Measurements from ENCODE around the gene LRPPRC. TPM values are rescaled to one million over a fixed set of nuclear protein-coding genes. Genes with fewer than 3 reads are reported as not detected.

Gene LRPPRC
- total and polyA plus RNA-seq, 2 experiments from 2014 or later: 163 to 200 TPM

DNA sequence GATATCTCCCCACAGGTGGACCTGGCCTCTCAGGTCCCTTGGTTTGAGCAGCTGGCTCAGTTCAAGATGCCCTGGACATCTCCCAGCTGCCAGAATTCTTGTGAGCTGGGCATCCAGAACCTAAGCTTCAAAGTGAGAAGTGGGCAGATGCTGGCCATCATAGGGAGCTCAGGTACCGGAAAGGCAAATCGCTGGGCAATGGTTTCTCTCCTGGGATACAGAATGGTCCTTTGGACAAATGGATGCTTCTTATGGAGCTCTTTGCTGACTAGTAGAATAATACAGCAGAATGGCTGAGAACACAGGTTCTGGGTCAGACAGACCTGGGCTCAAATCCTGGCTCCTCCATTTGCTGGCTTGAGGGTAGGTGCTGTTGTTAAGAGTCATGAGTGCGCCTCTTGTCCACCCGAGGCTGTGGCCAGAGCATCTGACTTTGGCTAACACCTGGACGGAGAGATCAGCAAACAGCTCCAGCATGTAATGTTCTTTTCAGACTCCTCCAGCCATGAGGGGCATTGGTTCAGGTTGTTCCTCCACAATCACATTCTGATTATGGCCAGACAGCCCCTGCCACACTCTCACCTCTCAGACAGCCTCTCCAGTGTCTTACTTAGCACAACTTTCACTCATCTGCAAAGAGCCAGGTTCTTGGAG is 149.5 kb downstream of the LRPPRC start:
- Histone ChIP-seq H3K79me2 (replicated peaks; ENCODE audit: insufficient read depth) (no peaks in the 10 kb centered on the region), H4K20me1 (replicated peaks; ENCODE audit: insufficient read depth) (no peaks in the 10 kb centered on the region), H3F3A (replicated peaks; ENCODE audit: low read depth) (no peaks in the 10 kb centered on the region), H3K4me1 (ENCODE audit: insufficient read depth) (no peaks in the 10 kb centered on the region), H3K4me2 (no peak overlapping the region), H3K27me3 (ENCODE audit: insufficient read depth) (no peaks in the 10 kb centered on the region), H2AFZ (no peak overlapping the region), H3K36me3 (ENCODE audit: insufficient read depth) (no peaks in the 10 kb centered on the region), H3K27ac (ENCODE audit: low read depth) (no peak overlapping the region), H3K4me3 (no peak overlapping the region), H3K9me2 (ENCODE audit: insufficient read depth) (0 out of 2 replicates have a peak, but pooled peaks cover 5% of the 10 kb centered on the region)
- no peak for ATAC-seq
- Mint-ChIP-seq H3K9me3 (no peaks in the 10 kb centered on the region), H3K36me3 (ENCODE audit: low read depth) (no peaks in the 10 kb centered on the region), H3K4me1 (no peaks in the 10 kb centered on the region), H3K27me3 (ENCODE audit: insufficient read depth, low read depth, poor library complexity) (peaks cover 4% of the 10 kb centered on the region), H3K27ac (no peak overlapping the region), H3K4me3 (no peak overlapping the region)
- DNase-seq (ENCODE audit: low spot score): no peak
- no peak for TF ChIP-seq STAT1 (IDR thresholded peaks at IDR 0.05; ENCODE audit: unreplicated experiment)

DNA sequence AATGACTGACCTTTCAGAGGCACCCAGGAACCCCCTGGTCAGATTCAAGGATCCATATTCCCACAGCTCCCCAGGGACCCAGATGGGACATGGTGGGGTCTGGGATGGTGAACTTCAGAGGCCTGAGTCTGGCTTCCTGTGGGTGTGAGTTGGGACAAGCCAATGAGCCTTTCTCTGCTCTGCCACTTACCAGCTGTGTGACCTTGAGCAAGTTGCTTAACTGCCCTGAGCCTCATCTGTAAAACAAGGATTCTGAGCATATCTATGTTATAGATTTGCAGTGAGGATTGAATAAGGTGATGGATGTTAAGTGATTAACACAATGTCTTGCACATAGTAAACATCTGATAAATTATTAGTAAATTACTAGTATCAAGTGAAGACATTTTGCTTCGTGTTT is 150.6 kb downstream of the LRPPRC start:
- no peak for ATAC-seq
- Mint-ChIP-seq H3K27me3 (ENCODE audit: insufficient read depth, low read depth, poor library complexity) (peaks cover 4% of the 10 kb centered on the region), H3K9me3 (no peaks in the 10 kb centered on the region), H3K4me1 (peaks cover 9% of the 10 kb centered on the region), H3K36me3 (ENCODE audit: low read depth) (no peaks in the 10 kb centered on the region), H3K4me3 (no peak overlapping the region), H3K27ac (no peak overlapping the region)
- Histone ChIP-seq H3K4me3 (no peak overlapping the region), H3K9me2 (ENCODE audit: insufficient read depth) (0 out of 2 replicates have a peak, but pooled peaks cover 5% of the 10 kb centered on the region), H3K27me3 (ENCODE audit: insufficient read depth) (no peaks in the 10 kb centered on the region), H3F3A (replicated peaks; ENCODE audit: low read depth) (no peaks in the 10 kb centered on the region), H2AFZ (no peak overlapping the region), H3K4me1 (ENCODE audit: insufficient read depth) (no peaks in the 10 kb centered on the region; the same call in 1 of the 2 replicates), H3K79me2 (replicated peaks; ENCODE audit: insufficient read depth) (no peaks in the 10 kb centered on the region), H4K20me1 (replicated peaks; ENCODE audit: insufficient read depth) (no peaks in the 10 kb centered on the region), H3K4me2 (no peak overlapping the region), H3K27ac (ENCODE audit: low read depth) (no peak overlapping the region), H3K36me3 (ENCODE audit: insufficient read depth) (no peaks in the 10 kb centered on the region)
- DNase-seq (ENCODE audit: low spot score): no peak
- TF ChIP-seq, protein P1, sequence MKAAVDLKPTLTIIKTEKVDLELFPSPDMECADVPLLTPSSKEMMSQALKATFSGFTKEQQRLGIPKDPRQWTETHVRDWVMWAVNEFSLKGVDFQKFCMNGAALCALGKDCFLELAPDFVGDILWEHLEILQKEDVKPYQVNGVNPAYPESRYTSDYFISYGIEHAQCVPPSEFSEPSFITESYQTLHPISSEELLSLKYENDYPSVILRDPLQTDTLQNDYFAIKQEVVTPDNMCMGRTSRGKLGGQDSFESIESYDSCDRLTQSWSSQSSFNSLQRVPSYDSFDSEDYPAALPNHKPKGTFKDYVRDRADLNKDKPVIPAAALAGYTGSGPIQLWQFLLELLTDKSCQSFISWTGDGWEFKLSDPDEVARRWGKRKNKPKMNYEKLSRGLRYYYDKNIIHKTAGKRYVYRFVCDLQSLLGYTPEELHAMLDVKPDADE (IDR thresholded peaks at IDR 0.05): no peak
- no peak for TF ChIP-seq STAT1 (IDR thresholded peaks at IDR 0.05; ENCODE audit: unreplicated experiment)
- TF ChIP-seq, protein P2, sequence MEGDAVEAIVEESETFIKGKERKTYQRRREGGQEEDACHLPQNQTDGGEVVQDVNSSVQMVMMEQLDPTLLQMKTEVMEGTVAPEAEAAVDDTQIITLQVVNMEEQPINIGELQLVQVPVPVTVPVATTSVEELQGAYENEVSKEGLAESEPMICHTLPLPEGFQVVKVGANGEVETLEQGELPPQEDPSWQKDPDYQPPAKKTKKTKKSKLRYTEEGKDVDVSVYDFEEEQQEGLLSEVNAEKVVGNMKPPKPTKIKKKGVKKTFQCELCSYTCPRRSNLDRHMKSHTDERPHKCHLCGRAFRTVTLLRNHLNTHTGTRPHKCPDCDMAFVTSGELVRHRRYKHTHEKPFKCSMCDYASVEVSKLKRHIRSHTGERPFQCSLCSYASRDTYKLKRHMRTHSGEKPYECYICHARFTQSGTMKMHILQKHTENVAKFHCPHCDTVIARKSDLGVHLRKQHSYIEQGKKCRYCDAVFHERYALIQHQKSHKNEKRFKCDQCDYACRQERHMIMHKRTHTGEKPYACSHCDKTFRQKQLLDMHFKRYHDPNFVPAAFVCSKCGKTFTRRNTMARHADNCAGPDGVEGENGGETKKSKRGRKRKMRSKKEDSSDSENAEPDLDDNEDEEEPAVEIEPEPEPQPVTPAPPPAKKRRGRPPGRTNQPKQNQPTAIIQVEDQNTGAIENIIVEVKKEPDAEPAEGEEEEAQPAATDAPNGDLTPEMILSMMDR (conservative IDR thresholded peaks at IDR 0.05; ENCODE audit: low read depth in 2 of 2): no peak
- no peak for TF ChIP-seq ZNF331 (CRISPR knock-in tag; IDR thresholded peaks at IDR 0.05; ENCODE audit: low read depth)
- TF ChIP-seq EZH2 (IDR thresholded peaks at IDR 0.05; ENCODE audit: low read depth, unreplicated experiment): no peak
- no peak for TF ChIP-seq EZH2phosphoT487 (IDR thresholded peaks at IDR 0.05; ENCODE audit: unreplicated experiment)
- TF ChIP-seq, protein P3, sequence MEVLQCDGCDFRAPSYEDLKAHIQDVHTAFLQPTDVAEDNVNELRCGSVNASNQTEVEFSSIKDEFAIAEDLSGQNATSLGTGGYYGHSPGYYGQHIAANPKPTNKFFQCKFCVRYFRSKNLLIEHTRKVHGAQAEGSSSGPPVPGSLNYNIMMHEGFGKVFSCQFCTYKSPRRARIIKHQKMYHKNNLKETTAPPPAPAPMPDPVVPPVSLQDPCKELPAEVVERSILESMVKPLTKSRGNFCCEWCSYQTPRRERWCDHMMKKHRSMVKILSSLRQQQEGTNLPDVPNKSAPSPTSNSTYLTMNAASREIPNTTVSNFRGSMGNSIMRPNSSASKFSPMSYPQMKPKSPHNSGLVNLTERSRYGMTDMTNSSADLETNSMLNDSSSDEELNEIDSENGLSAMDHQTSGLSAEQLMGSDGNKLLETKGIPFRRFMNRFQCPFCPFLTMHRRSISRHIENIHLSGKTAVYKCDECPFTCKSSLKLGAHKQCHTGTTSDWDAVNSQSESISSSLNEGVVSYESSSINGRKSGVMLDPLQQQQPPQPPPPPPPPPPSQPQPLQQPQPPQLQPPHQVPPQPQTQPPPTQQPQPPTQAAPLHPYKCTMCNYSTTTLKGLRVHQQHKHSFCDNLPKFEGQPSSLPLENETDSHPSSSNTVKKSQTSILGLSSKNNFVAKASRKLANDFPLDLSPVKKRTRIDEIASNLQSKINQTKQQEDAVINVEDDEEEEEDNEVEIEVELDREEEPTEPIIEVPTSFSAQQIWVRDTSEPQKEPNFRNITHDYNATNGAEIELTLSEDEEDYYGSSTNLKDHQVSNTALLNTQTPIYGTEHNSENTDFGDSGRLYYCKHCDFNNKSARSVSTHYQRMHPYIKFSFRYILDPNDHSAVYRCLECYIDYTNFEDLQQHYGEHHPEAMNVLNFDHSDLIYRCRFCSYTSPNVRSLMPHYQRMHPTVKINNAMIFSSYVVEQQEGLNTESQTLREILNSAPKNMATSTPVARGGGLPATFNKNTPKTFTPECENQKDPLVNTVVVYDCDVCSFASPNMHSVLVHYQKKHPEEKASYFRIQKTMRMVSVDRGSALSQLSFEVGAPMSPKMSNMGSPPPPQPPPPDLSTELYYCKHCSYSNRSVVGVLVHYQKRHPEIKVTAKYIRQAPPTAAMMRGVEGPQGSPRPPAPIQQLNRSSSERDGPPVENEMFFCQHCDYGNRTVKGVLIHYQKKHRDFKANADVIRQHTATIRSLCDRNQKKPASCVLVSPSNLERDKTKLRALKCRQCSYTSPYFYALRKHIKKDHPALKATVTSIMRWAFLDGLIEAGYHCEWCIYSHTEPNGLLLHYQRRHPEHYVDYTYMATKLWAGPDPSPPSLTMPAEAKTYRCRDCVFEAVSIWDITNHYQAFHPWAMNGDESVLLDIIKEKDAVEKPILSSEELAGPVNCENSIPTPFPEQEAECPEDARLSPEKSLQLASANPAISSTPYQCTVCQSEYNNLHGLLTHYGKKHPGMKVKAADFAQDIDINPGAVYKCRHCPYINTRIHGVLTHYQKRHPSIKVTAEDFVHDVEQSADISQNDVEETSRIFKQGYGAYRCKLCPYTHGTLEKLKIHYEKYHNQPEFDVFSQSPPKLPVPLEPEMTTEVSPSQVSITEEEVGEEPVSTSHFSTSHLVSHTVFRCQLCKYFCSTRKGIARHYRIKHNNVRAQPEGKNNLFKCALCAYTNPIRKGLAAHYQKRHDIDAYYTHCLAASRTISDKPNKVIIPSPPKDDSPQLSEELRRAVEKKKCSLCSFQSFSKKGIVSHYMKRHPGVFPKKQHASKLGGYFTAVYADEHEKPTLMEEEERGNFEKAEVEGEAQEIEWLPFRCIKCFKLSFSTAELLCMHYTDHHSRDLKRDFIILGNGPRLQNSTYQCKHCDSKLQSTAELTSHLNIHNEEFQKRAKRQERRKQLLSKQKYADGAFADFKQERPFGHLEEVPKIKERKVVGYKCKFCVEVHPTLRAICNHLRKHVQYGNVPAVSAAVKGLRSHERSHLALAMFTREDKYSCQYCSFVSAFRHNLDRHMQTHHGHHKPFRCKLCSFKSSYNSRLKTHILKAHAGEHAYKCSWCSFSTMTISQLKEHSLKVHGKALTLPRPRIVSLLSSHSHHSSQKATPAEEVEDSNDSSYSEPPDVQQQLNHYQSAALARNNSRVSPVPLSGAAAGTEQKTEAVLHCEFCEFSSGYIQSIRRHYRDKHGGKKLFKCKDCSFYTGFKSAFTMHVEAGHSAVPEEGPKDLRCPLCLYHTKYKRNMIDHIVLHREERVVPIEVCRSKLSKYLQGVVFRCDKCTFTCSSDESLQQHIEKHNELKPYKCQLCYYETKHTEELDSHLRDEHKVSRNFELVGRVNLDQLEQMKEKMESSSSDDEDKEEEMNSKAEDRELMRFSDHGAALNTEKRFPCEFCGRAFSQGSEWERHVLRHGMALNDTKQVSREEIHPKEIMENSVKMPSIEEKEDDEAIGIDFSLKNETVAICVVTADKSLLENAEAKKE (CRISPR knock-in tag; IDR thresholded peaks at IDR 0.05): no peak
- TF ChIP-seq NANOG (IDR thresholded peaks at IDR 0.05; ENCODE audit: borderline replicate concordance): no peak
- no peak for TF ChIP-seq POLR2AphosphoS5 (IDR thresholded peaks at IDR 0.05; ENCODE audit: low read depth)
